Pancreas (tissue), 10 donors: ENCODE data around the gene IL4I1. TPM values are rescaled to one million over a fixed set of nuclear protein-coding genes. Genes with fewer than 3 reads are reported as not detected.

Experiments used
- ATAC-seq, 4 donors: fragments of 200-7000 bp; cut with Tn5 transposase; one replicate each; pipeline versions ENCODE4 v1.8.0 to v1.9.1; 2020; ENCODE audit warnings: mild to moderate bottlenecking in 4 of 4, moderate library complexity in 4 of 4
- DNase-seq, 6 donors: peaks; one replicate each; pipeline ENCODE4 v3.0.0-alpha.2; 2020
- FAIRE-seq: peaks from 2 replicates; lab custom pipeline; 2012; peaks lifted over from hg19 to GRCh38; lab: Jason Lieb, UNC
- H3K27ac ChIP-seq, 4 donors: fragments of 200-600 bp; sonication (generic); 1 replicate in 3 of 4; 2 replicates in 1 of 4; pipeline versions ENCODE4 v1.5.0 to v1.8.0; 2020
- H3K27me3 ChIP-seq, 4 donors: fragments of 200-600 bp; one replicate each; pipeline ENCODE4 v1.8.0; 2021
- H3K36me3 ChIP-seq, 3 donors: fragments of 200-600 bp; sonication (generic) in 1 of 3; one replicate each; pipeline versions ENCODE4 v1.5.0 to v1.8.0; 2020 to 2021
- H3K4me1 ChIP-seq, 3 donors: fragments of 200-600 bp; one replicate each; pipeline ENCODE4 v1.8.0; 2021
- H3K4me3 ChIP-seq, 4 donors: fragments of 200-600 bp; sonication (generic) in 2 of 4; one replicate each; pipeline versions ENCODE4 v1.5.0 to v1.8.0; 2020 to 2021
- H3K9me3 ChIP-seq, 4 donors: fragments of 200-600 bp; one replicate each; pipeline ENCODE4 v1.8.0; 2021
- WGBS, 2 donors: extraction: QIAGEN DNeasy Blood & Tissue Kit; methylation state at CpG; one replicate each; pipeline ENCODE4 v1.1.7; 2013; 5-methylcytosine and 5-hydroxymethylcytosine counted together
- intact Hi-C, 3 donors: fragments of 100-400 bp; cut with DNase I; formaldehyde crosslinking; loops; one replicate each; pipeline versions ENCODE4 v1.11.1 to v1.14.2; 2022
- polyA plus RNA-seq, 2 donors: library from polyadenylated mRNA; stranded (reverse); fragments of 200-250 nt; gene quantifications; one replicate each; pipeline ENCODE4 v1.2.3, GENCODE V29; 2013
- total RNA-seq, 6 donors: library from RNA; stranded (reverse); fragmentation: NEBNext Ultra II Directional in 4 of 6; extraction: Animal tissue kit (Norgen Biotek cat#: 25700) in 4 of 6; gene quantifications; one replicate each; pipeline versions ENCODE4 v1.2.1 to v1.2.4, GENCODE V29; 2021 to 2023
- TF ChIP-seq, protein P1 (sequence below), 4 donors: fragments of 200-600 bp; sonication (generic) in 3 of 4; IDR thresholded peaks; one replicate each; pipeline versions ENCODE4 v1.5.0 to v1.8.0; 2021; ENCODE audit warnings: antibody characterized with exemption in 4 of 4
- donor health status: healthy with polysubstance abuse.
- donor health status: DM: no; HTN: no; CAD: no; lungs with moderate emphysema.
- donor health status: DM: no; HTN: no; CAD: no.
- donor health status: control.
- donor health status: control.
- donor health status: Bipolar disorder and iron deficiency.
- donor health status: DM: yes; HTN: yes; CAD: no.
- donor health status: DM: no; HTN: no; CAD: no.
- donor health status: DM: no; HTN: no; CAD: no.
- donor health status: DM: yes; HTN: yes; CAD: no.

IL4I1 gene
- total and polyA plus RNA-seq, 8 donors: 0.23 to 4.0 (median 0.63) TPM

DNA sequence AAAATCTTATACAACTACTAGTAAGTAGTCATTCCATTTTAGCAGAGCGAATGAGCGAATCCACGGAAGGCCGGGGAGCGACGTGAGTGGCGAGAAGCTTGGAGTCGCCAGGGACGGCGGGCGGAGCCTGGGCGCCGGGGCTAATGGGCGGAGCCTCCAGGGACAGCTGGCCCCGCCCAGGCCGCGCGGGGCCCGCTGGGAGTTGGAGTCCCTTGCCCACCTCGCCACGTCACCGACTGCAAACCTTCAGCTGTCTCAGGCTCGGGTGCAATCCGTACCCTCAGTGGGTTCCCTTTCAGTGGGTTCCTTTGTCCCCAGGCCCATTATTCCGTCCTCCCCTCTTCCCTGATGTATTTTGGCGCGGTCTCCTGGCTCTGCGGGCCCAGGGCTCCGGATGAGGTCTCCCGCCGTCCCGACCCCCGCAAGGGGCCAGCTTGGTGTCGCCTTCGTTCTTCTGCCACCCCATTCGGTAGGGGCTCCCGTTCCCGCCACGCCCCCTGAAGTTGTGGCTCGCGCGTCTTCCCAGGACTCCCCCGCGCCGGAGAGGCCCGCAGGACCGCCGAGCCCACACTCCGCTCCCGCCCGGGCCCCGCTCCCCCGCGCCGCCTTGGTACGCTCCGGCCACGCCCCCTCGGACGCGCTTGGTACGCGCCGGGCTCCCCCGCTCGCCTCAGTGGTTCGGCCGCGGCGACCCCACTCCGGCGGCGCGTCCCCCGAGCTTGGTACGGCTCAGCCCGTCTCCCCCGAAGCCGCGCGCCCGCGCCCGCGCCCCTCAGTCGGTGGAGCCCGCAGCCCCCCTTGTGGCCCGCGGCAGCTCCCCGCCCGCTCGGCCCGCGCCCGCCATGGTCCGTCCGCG lies 46.0 kb downstream of the IL4I1 start, which contains the start of gene PTOV1:
PTOV1 (plus strand) TSS at position 673 of the 856 bp plus-strand sequence.
- Histone ChIP-seq H3K9me3 (no peaks in the 10 kb centered on the region), H3K36me3 (peaks cover 0 to 7% (median 0%) of the 10 kb centered on the region in 3 donors), H3K4me1 (peaks cover 0 to 9% (median 0%) of the 10 kb centered on the region in 3 donors), H3K4me3 (peak within 1 kb of the TSS; percentile 77 to 93 (median 88)), H3K27ac (peak within 1 kb of the TSS; percentile 100), H3K27me3 (no peaks in the 10 kb centered on the region)
- FAIRE-seq (no peak), ATAC-seq (peak; percentile 91 to 94 (median 92)), DNase-seq (peak; percentile 88 to 97 (median 94))
- intact Hi-C loops: no loop called here
- 1% methylated on average over 70 to 98 of the region's 98 CpGs for WGBS, 2 donors
- TF ChIP-seq, protein P1, sequence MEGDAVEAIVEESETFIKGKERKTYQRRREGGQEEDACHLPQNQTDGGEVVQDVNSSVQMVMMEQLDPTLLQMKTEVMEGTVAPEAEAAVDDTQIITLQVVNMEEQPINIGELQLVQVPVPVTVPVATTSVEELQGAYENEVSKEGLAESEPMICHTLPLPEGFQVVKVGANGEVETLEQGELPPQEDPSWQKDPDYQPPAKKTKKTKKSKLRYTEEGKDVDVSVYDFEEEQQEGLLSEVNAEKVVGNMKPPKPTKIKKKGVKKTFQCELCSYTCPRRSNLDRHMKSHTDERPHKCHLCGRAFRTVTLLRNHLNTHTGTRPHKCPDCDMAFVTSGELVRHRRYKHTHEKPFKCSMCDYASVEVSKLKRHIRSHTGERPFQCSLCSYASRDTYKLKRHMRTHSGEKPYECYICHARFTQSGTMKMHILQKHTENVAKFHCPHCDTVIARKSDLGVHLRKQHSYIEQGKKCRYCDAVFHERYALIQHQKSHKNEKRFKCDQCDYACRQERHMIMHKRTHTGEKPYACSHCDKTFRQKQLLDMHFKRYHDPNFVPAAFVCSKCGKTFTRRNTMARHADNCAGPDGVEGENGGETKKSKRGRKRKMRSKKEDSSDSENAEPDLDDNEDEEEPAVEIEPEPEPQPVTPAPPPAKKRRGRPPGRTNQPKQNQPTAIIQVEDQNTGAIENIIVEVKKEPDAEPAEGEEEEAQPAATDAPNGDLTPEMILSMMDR (IDR thresholded peaks at IDR 0.05): no peak

DNA sequence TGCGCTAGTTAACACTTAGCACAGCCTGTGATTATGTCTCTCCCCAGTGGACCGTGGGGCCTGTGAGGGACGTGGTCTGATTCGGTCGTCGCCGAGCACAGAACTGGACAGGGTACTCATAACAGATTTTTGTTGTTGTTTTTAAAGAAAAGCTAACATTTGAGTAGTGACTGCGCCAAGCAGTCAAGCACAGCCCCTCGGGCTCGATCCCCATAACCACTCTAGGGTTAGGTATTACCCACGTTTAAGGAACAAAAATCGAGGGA lies 46.5 kb downstream of the IL4I1 start:
- no peaks in the 10 kb centered on the region for H3K27me3 ChIP-seq
- 40 to 51% methylated on average over 12 of the region's 12 CpGs for WGBS, 2 donors
- peak overlapping the region; percentile 100 for H3K27ac ChIP-seq
- TF ChIP-seq, protein P1 (IDR thresholded peaks at IDR 0.05): no peak
- intact Hi-C loops: no loop called here
- FAIRE-seq: no peak
- DNase-seq: peak in 2 of 6 donors; percentile 30 to 57
- no peak for ATAC-seq
- H3K4me1 ChIP-seq: peaks cover 0 to 9% (median 0%) of the 10 kb centered on the region in 3 donors
- H3K36me3 ChIP-seq: peaks cover 0 to 2% (median 0%) of the 10 kb centered on the region in 3 donors
- peak overlapping the region; percentile 77 to 93 (median 88) for H3K4me3 ChIP-seq
- H3K9me3 ChIP-seq: no peaks in the 10 kb centered on the region

DNA sequence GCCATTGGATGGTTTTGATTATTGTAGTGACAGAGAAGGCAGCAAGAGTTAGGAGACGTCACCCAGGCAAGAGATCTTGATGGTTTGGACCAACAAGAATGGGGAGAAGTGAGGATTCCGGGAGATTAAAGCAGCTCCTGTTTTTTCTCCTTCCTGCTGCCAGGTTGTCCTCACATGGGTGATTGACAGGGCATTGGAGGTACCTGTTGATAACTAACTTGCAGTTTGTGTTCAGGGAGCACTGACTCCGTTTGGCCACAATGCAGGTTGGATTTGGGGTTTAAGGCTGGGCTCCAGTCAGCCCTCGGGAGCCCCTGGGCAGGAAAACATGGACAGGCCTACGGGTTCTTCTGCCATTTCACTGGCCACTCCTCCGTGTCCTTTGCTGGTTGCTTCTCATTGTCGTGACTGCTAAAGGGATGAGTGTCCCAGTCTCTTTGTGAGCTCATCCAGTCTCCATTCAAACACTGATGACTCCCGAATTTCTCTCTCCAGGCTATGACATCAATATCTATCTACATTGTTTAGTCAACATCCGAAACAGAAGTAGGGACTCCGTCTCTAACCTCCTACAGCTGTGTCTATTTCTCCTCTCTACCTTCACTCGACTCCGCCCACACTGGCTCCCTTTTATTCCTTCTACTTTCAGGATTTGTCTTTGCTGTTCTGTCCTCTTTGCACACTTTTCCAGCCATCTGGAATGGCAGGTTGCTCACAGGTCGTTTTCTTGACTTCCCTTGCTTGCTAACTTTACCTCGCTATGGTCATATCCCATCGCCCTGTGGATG lies 47.1 kb downstream of the IL4I1 start:
- DNase-seq (peak in 1 of 6 donors; percentile 21), ATAC-seq (no peak), FAIRE-seq (no peak)
- 86 to 88% methylated on average over 15 of the region's 15 CpGs for WGBS, 2 donors
- no peaks in the 10 kb centered on the region for H3K27me3 ChIP-seq
- TF ChIP-seq, protein P1 (IDR thresholded peaks at IDR 0.05): no peak
- peak overlapping the region in 2 of 4 donors; percentile 100 for H3K27ac ChIP-seq
- H3K4me1 ChIP-seq: peaks cover 0 to 9% (median 0%) of the 10 kb centered on the region in 3 donors
- peak overlapping the region in 3 of 4 donors; percentile 77 to 93 (median 93) for H3K4me3 ChIP-seq
- intact Hi-C loops: no loop called here
- no peaks in the 10 kb centered on the region for H3K36me3 ChIP-seq
- no peaks in the 10 kb centered on the region for H3K9me3 ChIP-seq

DNA sequence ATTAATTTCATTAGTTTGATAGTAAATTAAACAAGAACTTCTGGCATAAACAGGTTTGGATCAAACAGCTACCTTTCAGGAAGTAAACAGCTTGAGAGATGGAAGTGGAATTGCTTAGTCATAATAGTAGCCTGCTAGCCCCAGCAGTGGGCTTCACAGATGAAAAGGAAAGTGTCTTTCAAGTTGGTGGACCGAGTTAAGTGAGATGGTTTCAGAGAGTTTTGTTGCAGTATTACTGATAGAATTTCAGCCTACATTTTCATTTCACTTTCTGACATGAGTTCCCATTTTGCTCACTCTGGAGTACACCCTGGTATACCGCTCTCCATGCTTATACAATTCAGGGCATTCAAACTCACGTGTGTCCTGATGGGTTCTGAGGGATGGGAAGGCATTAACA lies 47.7 kb downstream of the IL4I1 start:
- WGBS, 2 donors: 92 to 95% methylated on average over 3 of the region's 3 CpGs
- intact Hi-C loops: no loop called here

More for the DNA sequence above, 47.7 kb downstream of the IL4I1 start:
- ATAC-seq: no peak
- Histone ChIP-seq H3K36me3 (no peaks in the 10 kb centered on the region), H3K9me3 (no peaks in the 10 kb centered on the region), H3K4me3 (no peak overlapping the region), H3K27me3 (no peaks in the 10 kb centered on the region), H3K4me1 (peaks cover 0 to 9% (median 0%) of the 10 kb centered on the region in 3 donors), H3K27ac (no peak overlapping the region)
- DNase-seq: no peak
- no peak for FAIRE-seq
- TF ChIP-seq, protein P1 (IDR thresholded peaks at IDR 0.05): no peak
